ENCODE results near the gene COQ4. TPM values are rescaled to one million over a fixed set of nuclear protein-coding genes. Genes with fewer than 3 reads are reported as not detected.

Gene COQ4
- total RNA-seq, 1 donor from 2014 or later, result 61.4 TPM

- Mint-ChIP-seq H3K36me3 (ENCODE audit: low read depth) (no peaks in the 10 kb centered on the region), H3K4me1 (peaks cover 21% of the 10 kb centered on the region), H3K4me3 (peak overlapping the region; percentile 57), H3K27ac (peak overlapping the region; percentile 37), H3K27me3 (no peaks in the 10 kb centered on the region), H3K9me3 (no peaks in the 10 kb centered on the region)
- intact Hi-C loops (cut with micrococcal nuclease), result no loop called here
- no peak for DNase-seq
These were observed 42.9 kb downstream of the COQ4 start for GRCh38 chr9:128365525-128365924.

GRCh38 chr9:128369024-128369706, 46.5 kb downstream of the COQ4 start:
- no peaks in the 10 kb centered on the region for H3K9me3 Mint-ChIP-seq
- no peak overlapping the region for H3K4me3 Mint-ChIP-seq
- DNase-seq, result no peak
- intact Hi-C loops (cut with micrococcal nuclease), result no loop called here
- no peak overlapping the region for H3K27ac Mint-ChIP-seq
- H3K4me1 Mint-ChIP-seq, result peaks cover 29% of the 10 kb centered on the region
- peaks cover 15% of the 10 kb centered on the region for H3K36me3 Mint-ChIP-seq (ENCODE audit: low read depth)
- no peaks in the 10 kb centered on the region for H3K27me3 Mint-ChIP-seq

GRCh38 chr9:128370367-128370751, 47.7 kb downstream of the COQ4 start:
- peak; percentile 63 for DNase-seq
- H3K4me3 Mint-ChIP-seq, result peak overlapping the region; percentile 99
- peaks cover 28% of the 10 kb centered on the region for H3K4me1 Mint-ChIP-seq
- intact Hi-C loops (cut with micrococcal nuclease), result loop anchor here (2.0 to 5.0 kb wide), 3 partner anchors 30 to 512 kb away; partner anchors contain the start of genes KYAT1, LRRC8A, SLC27A4 and SPTAN1
- H3K9me3 Mint-ChIP-seq, result no peaks in the 10 kb centered on the region
- peaks cover 19% of the 10 kb centered on the region for H3K36me3 Mint-ChIP-seq (ENCODE audit: low read depth)
- H3K27ac Mint-ChIP-seq, result peak overlapping the region; percentile 93
- H3K27me3 Mint-ChIP-seq, result no peaks in the 10 kb centered on the region

GRCh38 chr9:128370752-128371629, 48.4 kb downstream of the COQ4 start, which contains the start of gene URM1:
Gene URM1 (plus strand): TSS chr9:128371374. CDS start chr9:128371381, 7 bp downstream.
- H3K4me1 Mint-ChIP-seq, result peaks cover 29% of the 10 kb centered on the region
- H3K9me3 Mint-ChIP-seq, result no peaks in the 10 kb centered on the region
- H3K4me3 Mint-ChIP-seq, result peak within 1 kb of the TSS; percentile 99
- peaks cover 22% of the 10 kb centered on the region for H3K36me3 Mint-ChIP-seq (ENCODE audit: low read depth)
- H3K27me3 Mint-ChIP-seq, result no peaks in the 10 kb centered on the region
- intact Hi-C loops (cut with micrococcal nuclease), result loop anchor here (1.0 to 5.0 kb wide), 8 partner anchors 9 to 511 kb away; partner anchors contain the start of genes BBLN, CERCAM, COQ4 and KYAT1
- DNase-seq, result peak; percentile 99
- peak within 1 kb of the TSS; percentile 93 for H3K27ac Mint-ChIP-seq

GRCh38 chr9:128371630-128372117, 49.0 kb downstream of the COQ4 start:
- Mint-ChIP-seq H3K36me3 (ENCODE audit: low read depth) (peaks cover 22% of the 10 kb centered on the region), H3K9me3 (no peaks in the 10 kb centered on the region), H3K4me3 (peak overlapping the region; percentile 99), H3K27me3 (no peaks in the 10 kb centered on the region), H3K27ac (peak overlapping the region; percentile 93), H3K4me1 (peaks cover 29% of the 10 kb centered on the region)
- intact Hi-C loops (cut with micrococcal nuclease), result loop anchor here (1.0 to 5.0 kb wide), 8 partner anchors 9 to 511 kb away; partner anchors contain the start of genes BBLN, CERCAM, COQ4 and KYAT1
- DNase-seq, result peak; percentile 61

- DNase-seq, result no peak
- Mint-ChIP-seq H3K9me3 (no peaks in the 10 kb centered on the region), H3K27ac (peak overlapping the region; percentile 93), H3K27me3 (no peaks in the 10 kb centered on the region), H3K4me3 (peak overlapping the region; percentile 99), H3K36me3 (ENCODE audit: low read depth) (peaks cover 24% of the 10 kb centered on the region), H3K4me1 (peaks cover 29% of the 10 kb centered on the region)
- intact Hi-C loops (cut with micrococcal nuclease), result loop anchor here (5.0 kb wide), 2 partner anchors 180 to 510 kb away; partner anchors contain the start of genes KYAT1, LRRC8A and SPTAN1
These were observed 49.6 kb downstream of the COQ4 start for GRCh38 chr9:128372188-128372641.

GRCh38 chr9:128372784-128373183, 50.1 kb downstream of the COQ4 start:
- Mint-ChIP-seq H3K36me3 (ENCODE audit: low read depth) (peaks cover 24% of the 10 kb centered on the region), H3K27me3 (no peaks in the 10 kb centered on the region), H3K4me1 (peaks cover 29% of the 10 kb centered on the region), H3K9me3 (no peaks in the 10 kb centered on the region), H3K4me3 (peak overlapping the region; percentile 99), H3K27ac (peak overlapping the region; percentile 93)
- no peak for DNase-seq
- intact Hi-C loops (cut with micrococcal nuclease), result loop anchor here (5.0 kb wide), 2 partner anchors 180 to 510 kb away; partner anchors contain the start of genes KYAT1, LRRC8A and SPTAN1

- Mint-ChIP-seq H3K9me3 (no peaks in the 10 kb centered on the region), H3K4me3 (no peak overlapping the region), H3K27me3 (no peaks in the 10 kb centered on the region), H3K4me1 (peaks cover 29% of the 10 kb centered on the region), H3K36me3 (ENCODE audit: low read depth) (peaks cover 29% of the 10 kb centered on the region), H3K27ac (no peak overlapping the region)
- intact Hi-C loops (cut with micrococcal nuclease), result loop anchor here (5.0 kb wide), 2 partner anchors 178 to 508 kb away; partner anchors contain the start of genes KYAT1, LRRC8A and SPTAN1
- no peak for DNase-seq
These were observed 51.6 kb downstream of the COQ4 start for GRCh38 chr9:128374221-128374675.

- no peak overlapping the region for H3K27ac Mint-ChIP-seq
- intact Hi-C loops (cut with micrococcal nuclease), result no loop called here
These were observed 53.2 kb downstream of the COQ4 start for GRCh38 chr9:128375865-128376264.

GRCh38 chr9:128382261-128382660, 59.6 kb downstream of the COQ4 start:
- Mint-ChIP-seq H3K27ac (no peak overlapping the region), H3K9me3 (no peaks in the 10 kb centered on the region), H3K27me3 (no peaks in the 10 kb centered on the region), H3K4me1 (no peaks in the 10 kb centered on the region), H3K36me3 (ENCODE audit: low read depth) (peaks cover 14% of the 10 kb centered on the region), H3K4me3 (no peak overlapping the region)
- no peak for DNase-seq
- intact Hi-C loops (cut with micrococcal nuclease), result no loop called here

More at GRCh38 chr9:128375865-128376264, 53.2 kb downstream of the COQ4 start:
- no peak for DNase-seq
- H3K4me3 Mint-ChIP-seq, result no peak overlapping the region
- peaks cover 22% of the 10 kb centered on the region for H3K4me1 Mint-ChIP-seq
- H3K36me3 Mint-ChIP-seq (ENCODE audit: low read depth), result peaks cover 33% of the 10 kb centered on the region
- H3K27me3 Mint-ChIP-seq, result no peaks in the 10 kb centered on the region
- H3K9me3 Mint-ChIP-seq, result no peaks in the 10 kb centered on the region

GRCh38 chr9:128383007-128383753, 60.5 kb downstream of the COQ4 start:
- no peak for DNase-seq

More at GRCh38 chr9:128383007-128383753, 60.5 kb downstream of the COQ4 start:
- Mint-ChIP-seq H3K9me3 (no peaks in the 10 kb centered on the region), H3K27me3 (no peaks in the 10 kb centered on the region), H3K36me3 (ENCODE audit: low read depth) (peaks cover 14% of the 10 kb centered on the region), H3K27ac (no peak overlapping the region), H3K4me3 (no peak overlapping the region), H3K4me1 (no peaks in the 10 kb centered on the region)
- intact Hi-C loops (cut with micrococcal nuclease), result no loop called here

Measured in activated CD4-positive, alpha-beta T cell treated with anti-CD3 and anti-CD28 coated beads, Interleukin-2, amount 10 ng/mL, durations not matched to agents 24 days and 14 days (primary cell).